Measurements from ENCODE around the gene PRPH2.
"Not testable (repeated sequence)": the region's sequence is repeated elsewhere in the genome, so short reads cannot be mapped to it uniquely, and the experiment has no call there.

The PRPH2 gene

DNA sequence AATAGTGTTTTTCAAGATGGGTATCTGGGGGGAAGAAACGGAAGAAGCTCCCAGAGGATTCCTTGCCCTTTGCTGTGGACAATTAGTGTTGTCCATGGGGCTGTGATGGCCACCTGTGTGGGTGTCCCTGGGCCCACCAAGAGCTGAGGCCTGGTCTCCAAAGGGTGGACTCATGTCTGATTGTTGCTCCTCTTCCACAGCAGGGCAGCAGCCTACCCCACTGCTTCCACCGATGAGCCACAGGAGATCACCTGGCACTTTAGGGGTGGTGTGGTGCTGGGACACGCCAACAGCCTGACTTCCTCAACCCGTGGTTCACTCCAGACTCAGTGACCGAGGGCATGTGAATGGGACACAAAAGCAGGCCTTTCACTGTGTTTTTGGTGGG is 25.1 kb downstream of the PRPH2 start:
- ATAC-seq, result no peak

DNA sequence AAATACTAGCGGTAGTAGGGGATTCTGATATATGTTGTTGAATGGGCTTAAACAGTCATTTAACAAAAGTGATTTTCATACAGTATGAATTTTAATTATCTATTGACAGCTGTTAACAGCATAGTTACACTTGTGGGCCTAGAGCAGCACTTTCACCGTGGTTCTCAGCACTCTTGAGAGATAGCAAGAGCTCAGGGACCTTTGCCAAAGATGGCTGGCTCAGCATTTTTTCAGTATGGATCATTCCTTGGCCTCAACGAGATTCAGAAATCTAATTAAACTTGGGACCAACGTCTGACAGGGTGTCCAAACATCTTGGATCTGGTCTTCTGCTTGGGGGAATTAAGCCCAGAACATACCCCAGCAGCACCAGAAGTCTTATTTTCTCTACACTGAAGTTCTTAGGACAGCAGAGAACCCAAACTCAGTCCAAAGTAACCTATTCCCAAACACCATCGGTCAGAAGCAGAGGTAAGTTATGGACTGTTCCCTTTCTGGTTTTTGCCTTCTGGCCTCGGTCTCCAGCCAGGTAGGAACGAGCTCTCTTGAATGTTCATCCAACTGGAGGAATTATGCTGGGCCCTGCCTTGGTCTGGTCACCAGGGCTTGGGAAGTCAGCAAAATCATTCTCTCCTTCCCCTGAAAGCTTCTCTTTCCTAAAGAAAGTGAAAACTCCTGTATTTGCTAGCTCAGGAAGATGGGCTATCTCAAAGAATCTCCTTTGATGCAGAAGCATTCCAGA is 25.7 kb downstream of the PRPH2 start:
- no peak for ATAC-seq

- ATAC-seq, result no peak
Observed at GRCh38 chr6:42694586-42694985, 27.8 kb downstream of the PRPH2 start.

DNA sequence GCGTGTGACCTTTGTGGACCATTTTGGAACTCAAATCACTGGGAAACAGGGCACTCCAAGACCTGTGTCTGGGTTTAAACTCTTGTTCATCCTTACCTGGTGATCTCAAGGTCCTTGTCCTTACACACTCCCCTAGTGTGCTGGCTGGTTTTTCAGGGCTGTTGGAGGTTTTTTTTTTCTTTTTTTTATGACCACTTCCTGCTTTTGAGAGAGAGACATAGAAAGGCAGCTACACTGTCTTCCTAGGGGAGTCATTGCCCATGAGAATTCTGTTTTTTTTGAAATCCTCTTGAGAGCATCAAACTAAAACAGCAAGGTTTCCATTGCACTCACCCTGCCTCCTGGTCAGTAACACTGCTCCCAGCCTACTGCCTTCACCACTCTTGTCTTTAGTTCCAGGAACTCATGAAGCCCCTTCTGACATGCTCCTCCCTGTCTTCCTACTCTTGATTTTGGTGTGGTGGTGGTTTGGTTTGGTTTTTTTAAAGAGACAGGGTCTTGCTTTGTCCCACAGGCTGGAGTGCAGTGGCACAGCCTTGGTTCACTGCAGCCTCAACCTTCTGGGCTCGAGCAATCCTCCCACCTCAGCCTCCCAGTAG is 28.6 kb downstream of the PRPH2 start:
- ATAC-seq, result peak in 1 of 2 donors; percentile 20

GRCh38 chr6:42692137-42692911 is 30.1 kb downstream of the PRPH2 start:
- ATAC-seq, result peak; percentile 39 to 42

- peak in 1 of 2 donors; percentile 43 for ATAC-seq
Observed at GRCh38 chr6:42690872-42691271, 31.5 kb downstream of the PRPH2 start.

DNA sequence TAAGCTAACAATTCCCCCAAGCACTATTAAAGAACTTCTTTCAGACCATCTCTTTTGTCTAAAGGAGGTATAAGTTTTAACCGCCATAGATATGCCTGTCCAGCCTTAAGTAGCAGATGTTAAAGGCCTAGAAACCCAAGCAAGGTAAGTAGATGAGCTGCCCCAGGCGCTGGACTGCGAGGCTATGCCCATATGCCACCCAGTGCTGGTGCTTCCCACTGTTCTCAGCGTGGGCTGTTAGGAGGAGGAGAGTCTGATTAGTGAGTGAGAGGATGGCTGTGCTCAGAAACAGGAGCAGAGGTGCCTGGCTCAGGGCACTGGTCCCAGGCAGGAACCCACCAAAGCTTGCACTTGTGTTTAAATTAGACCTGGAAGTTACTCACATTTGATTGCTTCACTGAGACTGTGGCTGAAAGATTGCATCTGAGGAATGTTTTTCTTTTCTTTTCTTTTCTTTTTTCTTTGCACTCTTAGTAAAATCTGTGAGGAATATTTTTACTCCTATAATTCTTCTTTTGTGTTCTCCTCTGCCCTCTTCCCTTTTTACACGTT is 32.2 kb downstream of the PRPH2 start:
- no peak for ATAC-seq

DNA sequence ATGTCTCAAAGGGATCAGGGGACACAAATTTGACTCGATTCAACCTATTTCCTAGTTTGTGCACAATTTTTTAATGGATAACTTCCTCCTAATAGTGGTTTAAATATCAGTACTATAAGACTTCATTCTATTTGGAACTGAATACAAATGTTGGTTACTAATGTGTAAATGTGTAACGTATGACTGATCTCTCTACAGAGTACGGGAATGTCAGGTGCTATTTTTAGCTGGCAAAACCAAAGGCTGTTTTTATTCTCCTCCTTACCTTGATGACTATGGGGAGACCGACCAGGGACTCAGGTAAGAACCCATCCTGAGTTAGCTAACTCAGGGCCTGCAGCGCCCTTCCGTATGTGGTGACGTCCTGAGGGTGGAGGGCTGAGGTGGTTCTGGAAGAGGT is 33.0 kb downstream of the PRPH2 start:
- no peak for ATAC-seq

GRCh38 chr6:42688281-42688680 is 34.1 kb downstream of the PRPH2 start:
- no peak for ATAC-seq

GRCh38 chr6:42679358-42679757 is 43.0 kb downstream of the PRPH2 start:
- ATAC-seq, result no peak

DNA sequence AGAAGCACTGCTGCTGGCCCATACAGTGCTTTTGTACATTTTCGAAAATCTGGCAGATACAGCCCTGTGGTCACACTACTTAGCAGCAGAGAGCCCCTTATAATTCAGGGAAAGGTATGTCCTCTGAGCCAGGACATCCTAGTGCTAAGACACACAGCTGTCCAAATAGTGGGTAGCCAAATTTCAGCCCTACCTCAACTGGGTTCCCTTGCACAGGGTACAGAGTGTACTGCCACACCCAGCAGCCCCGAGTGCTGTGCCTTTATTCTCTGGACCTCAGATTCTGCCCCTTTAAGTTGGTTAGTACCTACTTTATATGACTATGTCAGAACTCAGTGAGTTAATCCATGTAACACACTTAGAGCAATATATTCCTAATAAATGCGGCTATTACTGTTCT is 47.6 kb downstream of the PRPH2 start:
- ATAC-seq, result no peak

GRCh38 chr6:42674368-42674767 is 48.0 kb downstream of the PRPH2 start:
- not testable (repeated sequence) for ATAC-seq

GRCh38 chr6:42664718-42665117 is 57.7 kb downstream of the PRPH2 start:
- ATAC-seq, result no peak

GRCh38 chr6:42661540-42662153 is 60.8 kb downstream of the PRPH2 start:
- peak; percentile 77 for ATAC-seq

GRCh38 chr6:42659806-42660205 is 62.6 kb downstream of the PRPH2 start:
- no peak for ATAC-seq

GRCh38 chr6:42653851-42654250 is 68.5 kb downstream of the PRPH2 start:
- no peak for ATAC-seq

- ATAC-seq, result no peak
Observed at GRCh38 chr6:42652024-42652746, 70.2 kb downstream of the PRPH2 start.
